HL-60 (cell line): ENCODE data around the gene FAM120A.

Source experiments
- DNase-seq, 2 experiments: peaks; one replicate each; pipeline ENCODE4 v3.0.0-alpha.2; 2010 to 2020; ENCODE audit warnings: low read depth in 1 of 2, low spot score in 1 of 2
- H3K27ac ChIP-seq: fragments of 250-450 bp; sonication (Bioruptor Pico); replicated peaks from 2 replicates; pipeline ENCODE4 v1.5.1; 2020; ENCODE audit warnings: mild to moderate bottlenecking, moderate library complexity
- H3K27me3 ChIP-seq: fragments of 250-450 bp; sonication (Bioruptor Pico); 2 replicates; pipeline ENCODE4 v1.5.1; 2021; ENCODE audit warnings: mild to moderate bottlenecking, moderate library complexity; ENCODE audit not compliant: insufficient read depth, poor library complexity, severe bottlenecking
- H3K4me3 ChIP-seq: replicated peaks from 2 replicates; pipeline ENCODE4 v1.5.1; 2011; ENCODE audit warnings: mild to moderate bottlenecking, control low read depth, low read length; ENCODE audit not compliant: insufficient read depth
- CTCF ChIP-seq: IDR thresholded peaks from one replicate; pipeline ENCODE4 v1.5.1; 2011; ENCODE audit warnings: low read length, control low read depth, inconsistent platforms; ENCODE audit not compliant: insufficient read depth
- GABPA ChIP-seq: IDR thresholded peaks from 2 replicates; pipeline ENCODE4 v1.6.1; 2012; ENCODE audit warnings: low read depth
- POLR2AphosphoS5 ChIP-seq: IDR thresholded peaks from 2 replicates; pipeline ENCODE4 v1.6.1; 2012; ENCODE audit warnings: low read depth
- REST ChIP-seq: IDR thresholded peaks from 2 replicates; pipeline ENCODE4 v1.6.1; 2012; ENCODE audit warnings: low read depth; ENCODE audit not compliant: insufficient replicate concordance
- SPI1 ChIP-seq: IDR thresholded peaks from 2 replicates; pipeline ENCODE4 v1.6.1; 2012; ENCODE audit warnings: low read depth, mild to moderate bottlenecking, borderline replicate concordance

The FAM120A gene

GRCh38 chr9:93416530-93417235, 34.8 kb upstream of the FAM120A start:
- H3K4me3 ChIP-seq, result no peak overlapping the region
- DNase-seq, result no peak
- TF ChIP-seq SPI1 (no peak), REST (no peak)

GRCh38 chr9:93417538-93417937, 33.9 kb upstream of the FAM120A start:
- no peak for DNase-seq
- H3K4me3 ChIP-seq, result no peak overlapping the region
- TF ChIP-seq CTCF, result no peak
- TF ChIP-seq SPI1, result no peak
- no peak for TF ChIP-seq REST
- no peak for TF ChIP-seq POLR2AphosphoS5
- no peak for TF ChIP-seq GABPA
- H3K27ac ChIP-seq, result no peak overlapping the region
- no peaks in the 10 kb centered on the region for H3K27me3 ChIP-seq

More at GRCh38 chr9:93416530-93417235, 34.8 kb upstream of the FAM120A start:
- H3K27ac ChIP-seq, result no peak overlapping the region
- no peaks in the 10 kb centered on the region for H3K27me3 ChIP-seq

- DNase-seq, result no peak
- TF ChIP-seq POLR2AphosphoS5 (no peak), CTCF (no peak), GABPA (no peak), REST (no peak), SPI1 (no peak)
- H3K27me3 ChIP-seq, result no peaks in the 10 kb centered on the region
- H3K27ac ChIP-seq, result no peak overlapping the region
- H3K4me3 ChIP-seq, result no peak overlapping the region
These were observed 32.5 kb upstream of the FAM120A start for GRCh38 chr9:93419023-93419422.
